H1 (cell line): Measurements from ENCODE around the gene C1orf210. TPM values are rescaled to one million over a fixed set of nuclear protein-coding genes. Genes with fewer than 3 reads are reported as not detected.

Source experiments
- CBX8 ChIP-seq: fragments of 300-800, 300-1000 bp; sonication (generic); IDR thresholded peaks from 2 replicates; pipeline ENCODE4 v1.7.1; 2016; ENCODE audit warnings: low read depth, low read length, borderline replicate concordance
- CEBPB ChIP-seq: IDR thresholded peaks from 2 replicates; pipeline ENCODE4 v1.6.1; 2012; ENCODE audit warnings: low read depth, low read length
- CHD7 ChIP-seq: fragments of 300-600 bp; sonication (generic); IDR thresholded peaks from 2 replicates; pipeline ENCODE4 v1.7.1; 2012; ENCODE audit warnings: low read length, moderate library complexity, mild to moderate bottlenecking, inconsistent platforms; ENCODE audit not compliant: insufficient replicate concordance
- GTF2F1 ChIP-seq: IDR thresholded peaks from 2 replicates; pipeline ENCODE4 v1.6.1; 2012; ENCODE audit warnings: low read depth, low read length, improper control_type of control experiment, borderline replicate concordance
- RFX5 ChIP-seq: IDR thresholded peaks from 2 replicates; pipeline ENCODE4 v1.6.1; 2011; ENCODE audit warnings: low read depth, low read length, improper control_type of control experiment, borderline replicate concordance
- SIRT6 ChIP-seq: IDR thresholded peaks from one replicate; pipeline ENCODE4 v1.7.1; 2012; ENCODE audit warnings: low read length, inconsistent platforms
- TEAD4 ChIP-seq: IDR thresholded peaks from 2 replicates; pipeline ENCODE4 v1.6.1; 2012; ENCODE audit warnings: low read depth, low read length, inconsistent platforms, mixed read lengths
- YY1 ChIP-seq: IDR thresholded peaks from 2 replicates; pipeline ENCODE4 v1.6.1; 2011; ENCODE audit warnings: low read depth, mild to moderate bottlenecking, low read length
- ZNF274 ChIP-seq: IDR thresholded peaks from 2 replicates; pipeline ENCODE4 v1.7.0; 2012; ENCODE audit warnings: low read length, borderline replicate concordance; ENCODE audit errors: extremely low read depth
- polyA plus RNA-seq, 7 experiments: library from polyadenylated mRNA; depleted of rRNA in 3 of 7; stranded (reverse) in 5 of 7; unstranded in 2 of 7; fragments of >200 nt in 5 of 7; fragments of 200-250 nt in 2 of 7; gene quantifications; 1 replicate in 5 of 7; 2 replicates in 1 of 7; 4 replicates in 1 of 7; pipeline versions ENCODE4 v1.2.1 to v1.2.3, GENCODE V29; 2011 to 2013; ENCODE audit warnings: missing spikeins in 2 of 7, mixed read lengths in 2 of 7
- total RNA-seq: library from RNA; stranded (reverse); fragmentation: NEBNext Ultra II Directional; extraction: Animal tissue kit (Norgen Biotek cat#: 25700); gene quantifications from 2 replicates; pipeline ENCODE4 v1.2.1, GENCODE V29; 2021

C1orf210 gene
- total and polyA plus RNA-seq, 2 of the 8 experiments (the other 6 are each of a cell fraction or from before 2014, with no cell fraction given), result 12.0 to 27.9 TPM

DNA sequence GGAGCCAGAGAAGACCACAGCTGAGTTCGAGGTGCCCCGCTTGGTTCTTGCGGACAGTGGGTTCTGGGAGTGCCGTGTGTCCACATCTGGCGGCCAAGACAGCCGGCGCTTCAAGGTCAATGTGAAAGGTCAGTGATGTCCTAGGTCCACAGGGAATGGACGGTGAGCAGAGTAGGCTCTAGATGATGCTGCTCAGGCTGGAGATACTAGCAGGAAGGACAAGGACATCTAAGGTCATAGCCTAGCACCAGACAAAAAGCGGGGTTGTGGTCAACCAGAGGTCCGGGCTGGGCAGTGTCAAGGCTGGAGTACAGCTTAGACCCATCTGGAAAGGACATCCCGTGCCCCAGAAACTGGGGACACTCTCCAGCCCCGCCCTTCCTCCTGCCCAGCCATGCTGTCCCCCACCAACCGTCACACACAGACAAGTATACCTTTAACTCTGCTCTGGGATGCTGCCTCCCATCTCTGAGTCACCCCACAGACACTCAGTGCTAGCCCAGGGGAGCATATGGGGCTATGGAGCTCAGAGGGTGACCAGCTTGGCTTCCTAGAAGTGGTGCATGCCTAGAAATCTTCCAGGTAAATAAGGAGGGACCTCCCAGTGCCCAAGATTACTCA is 24.1 kb upstream of the C1orf210 start (continued):
- TF ChIP-seq CHD7 (no peak), YY1 (no peak), CEBPB (no peak), RFX5 (no peak), CBX8 (no peak), SIRT6 (no peak), ZNF274 (no peak), TEAD4 (no peak), GTF2F1 (no peak)
